Neuronal stem cell (in vitro differentiated cells): ENCODE results near the gene NAV1.
A peak's percentile ranks its signal among the peaks of the same experiment; 100 is the strongest.

Experiments used
- DNase-seq: peaks from one replicate; pipeline ENCODE4 v3.0.0-alpha.2; 2013; ENCODE audit warnings: low spot score
- H2AFZ ChIP-seq: one replicate; pipeline ENCODE4 v1.6.1; 2013; ENCODE audit warnings: mild to moderate bottlenecking, low read length, inconsistent platforms
- H2AK5ac ChIP-seq: 2 replicates; pipeline ENCODE4 v1.6.1; 2013; ENCODE audit warnings: low read depth, mild to moderate bottlenecking, inconsistent platforms, low read length, moderate library complexity, mixed read lengths
- H2BK120ac ChIP-seq: 2 replicates; pipeline ENCODE4 v1.6.1; 2013; ENCODE audit warnings: low read depth, mild to moderate bottlenecking, inconsistent platforms, low read length, moderate library complexity, mixed read lengths
- H2BK12ac ChIP-seq: one replicate; pipeline ENCODE4 v1.6.1; 2013; ENCODE audit warnings: low read length, inconsistent platforms
- H2BK15ac ChIP-seq: 2 replicates; pipeline ENCODE4 v1.6.1; 2013; ENCODE audit warnings: mild to moderate bottlenecking, low read length, inconsistent platforms, mixed read lengths
- H2BK5ac ChIP-seq: one replicate; pipeline ENCODE4 v1.6.1; 2013; ENCODE audit warnings: inconsistent platforms, mild to moderate bottlenecking, low read length, moderate library complexity
- H3K14ac ChIP-seq: one replicate; pipeline ENCODE4 v1.6.1; 2013; ENCODE audit warnings: low read length, inconsistent platforms
- H3K18ac ChIP-seq: 2 replicates; pipeline ENCODE4 v1.6.1; 2013; ENCODE audit warnings: low read length, inconsistent platforms
- H3K23ac ChIP-seq: 2 replicates; pipeline ENCODE4 v1.6.1; 2013; ENCODE audit warnings: low read depth, mild to moderate bottlenecking, mixed read lengths, low read length, inconsistent platforms; ENCODE audit not compliant: poor library complexity
- H3K27ac ChIP-seq: replicated peaks from 3 replicates; pipeline ENCODE4 v1.5.1; 2013; ENCODE audit warnings: low read length, inconsistent platforms
- H3K27me3 ChIP-seq, 3 experiments: 2 replicates each; pipeline ENCODE4 v1.6.1; 2013; ENCODE audit warnings: low read length in 3 of 3, mild to moderate bottlenecking in 2 of 3, inconsistent platforms in 1 of 3, low read depth in 1 of 3, mixed read lengths in 1 of 3, moderate library complexity in 1 of 3; ENCODE audit not compliant: control insufficient read depth in 3 of 3, insufficient read depth in 3 of 3
- H3K36me3 ChIP-seq, 2 donors: replicated peaks in 1 of 2; 2 replicates each; pipeline ENCODE4 v1.6.1; 2013; ENCODE audit warnings: low read length in 2 of 2; ENCODE audit not compliant: control insufficient read depth in 2 of 2, insufficient read depth in 2 of 2
- H3K4ac ChIP-seq: 2 replicates; pipeline ENCODE4 v1.6.1; 2013; ENCODE audit warnings: inconsistent platforms, mild to moderate bottlenecking, low read length, moderate library complexity
- H3K4me1 ChIP-seq, 2 donors: 1 replicate in 1 of 2; 2 replicates in 1 of 2; pipeline ENCODE4 v1.6.1; 2013; ENCODE audit warnings: low read length in 2 of 2, low read depth in 1 of 2; ENCODE audit not compliant: control insufficient read depth in 2 of 2, insufficient read depth in 1 of 2
- H3K4me2 ChIP-seq: one replicate; pipeline ENCODE4 v1.6.1; 2013; ENCODE audit warnings: mild to moderate bottlenecking, low read length, inconsistent platforms; ENCODE audit not compliant: insufficient read depth, poor library complexity, severe bottlenecking
- H3K4me3 ChIP-seq, 2 donors: 2 replicates each; pipeline ENCODE4 v1.5.1; 2013; ENCODE audit warnings: low read length in 2 of 2, mild to moderate bottlenecking in 2 of 2, inconsistent platforms in 1 of 2, moderate library complexity in 1 of 2
- H3K79me1 ChIP-seq: one replicate; pipeline ENCODE4 v1.6.1; 2013; ENCODE audit warnings: low read depth, mild to moderate bottlenecking, inconsistent platforms, low read length, moderate library complexity
- H3K9ac ChIP-seq: one replicate; pipeline ENCODE4 v1.6.1; 2013; ENCODE audit warnings: mild to moderate bottlenecking, low read depth, low read length, inconsistent platforms; ENCODE audit not compliant: poor library complexity
- H3K9me3 ChIP-seq, 2 donors: replicated peaks in 1 of 2; 2 replicates each; pipeline versions ENCODE3 to v1.6.1; 2013; ENCODE audit warnings: low read length in 2 of 2, mild to moderate bottlenecking in 2 of 2, inconsistent platforms in 1 of 2, low read depth in 1 of 2, mixed read lengths in 1 of 2, moderate library complexity in 1 of 2; ENCODE audit not compliant: control insufficient read depth in 2 of 2, insufficient read depth in 1 of 2
- H4K8ac ChIP-seq: one replicate; pipeline ENCODE4 v1.6.1; 2013; ENCODE audit warnings: low read depth, mild to moderate bottlenecking, inconsistent platforms, low read length, moderate library complexity
- H4K91ac ChIP-seq: one replicate; pipeline ENCODE4 v1.6.1; 2013; ENCODE audit warnings: low read length, low read depth, mild to moderate bottlenecking, inconsistent platforms; ENCODE audit not compliant: poor library complexity
- WGBS, 2 donors: extraction: QIAGEN DNeasy Blood & Tissue Kit; methylation state at CpG; one replicate each; pipeline ENCODE4 v1.1.7; 2013; ENCODE audit warnings: missing lambda C conversion rate in 2 of 2, mixed read lengths in 1 of 2; ENCODE audit not compliant: insufficient read length in 2 of 2, insufficient replicate concordance in 1 of 2; ENCODE audit errors: extremely low coverage in 2 of 2; 5-methylcytosine and 5-hydroxymethylcytosine counted together

Gene NAV1

GRCh38 chr1:201515062-201515750 lies 23.7 kb upstream of the NAV1 start:
- Histone ChIP-seq H4K8ac (no peak overlapping the region), H3K14ac (no peak overlapping the region), H3K27me3 (peaks cover 0 to 19% (median 0%) of the 10 kb centered on the region in 3 experiments), H3K79me1 (no peaks in the 10 kb centered on the region), H3K4me3 (no peak overlapping the region), H3K9ac (no peak overlapping the region), H2BK12ac (no peak overlapping the region), H3K9me3 (no peaks in the 10 kb centered on the region), H3K4me1 (peaks cover 3 to 13% of the 10 kb centered on the region in 2 donors), H2AK5ac (no peak overlapping the region), H3K23ac (no peak overlapping the region), H3K4me2 (no peak overlapping the region), H2BK15ac (no peak overlapping the region), H3K18ac (no peak overlapping the region), H2BK120ac (no peak overlapping the region), H2BK5ac (no peak overlapping the region), H3K36me3 (no peaks in the 10 kb centered on the region), H4K91ac (no peak overlapping the region), H3K27ac (no peak overlapping the region), H2AFZ (no peak overlapping the region), H3K4ac (no peak overlapping the region)
- no peak for DNase-seq
- no CpG with 5 or more reads among the region's 9 CpGs for WGBS, 2 donors

- Histone ChIP-seq H3K27ac (no peak overlapping the region), H2BK15ac (no peak overlapping the region), H2AFZ (no peak overlapping the region), H3K36me3 (no peaks in the 10 kb centered on the region), H3K4me3 (no peak overlapping the region), H4K8ac (no peak overlapping the region), H2BK5ac (no peak overlapping the region), H3K4me1 (peaks cover 3 to 13% of the 10 kb centered on the region in 2 donors), H3K9ac (no peak overlapping the region), H3K27me3 (peaks cover 0 to 19% (median 0%) of the 10 kb centered on the region in 3 experiments), H3K23ac (no peak overlapping the region), H3K14ac (no peak overlapping the region), H3K18ac (no peak overlapping the region), H2AK5ac (no peak overlapping the region), H3K79me1 (no peaks in the 10 kb centered on the region), H4K91ac (no peak overlapping the region), H3K9me3 (no peaks in the 10 kb centered on the region), H2BK12ac (no peak overlapping the region), H3K4ac (no peak overlapping the region), H2BK120ac (no peak overlapping the region), H3K4me2 (no peak overlapping the region)
- no CpG with 5 or more reads among the region's 1 CpG for WGBS, 2 donors
- no peak for DNase-seq
Measured at GRCh38 chr1:201515895-201516294, 23.0 kb upstream of the NAV1 start.

GRCh38 chr1:201516511-201517127 lies 22.3 kb upstream of the NAV1 start:
- H2BK15ac ChIP-seq: no peak overlapping the region
- H3K9me3 ChIP-seq: no peaks in the 10 kb centered on the region
- H3K9ac ChIP-seq: no peak overlapping the region
- H2BK12ac ChIP-seq: no peak overlapping the region
- WGBS, 2 donors: no CpG with 5 or more reads among the region's 2 CpGs
- no peak overlapping the region for H2AK5ac ChIP-seq
- DNase-seq: no peak
- no peak overlapping the region for H4K91ac ChIP-seq
- no peak overlapping the region for H2BK5ac ChIP-seq
- no peak overlapping the region for H3K14ac ChIP-seq
- H2BK120ac ChIP-seq: no peak overlapping the region
- H3K4me1 ChIP-seq: peaks cover 3 to 11% of the 10 kb centered on the region in 2 donors
- H4K8ac ChIP-seq: no peak overlapping the region
- H3K18ac ChIP-seq: no peak overlapping the region
- H3K4ac ChIP-seq: no peak overlapping the region
- H3K4me3 ChIP-seq: no peak overlapping the region
- H3K4me2 ChIP-seq: peak overlapping the region; percentile 3
- H2AFZ ChIP-seq: no peak overlapping the region
- H3K27me3 ChIP-seq: peaks cover 0 to 19% (median 0%) of the 10 kb centered on the region in 3 experiments
- H3K36me3 ChIP-seq: no peaks in the 10 kb centered on the region
- no peak overlapping the region for H3K23ac ChIP-seq
- no peaks in the 10 kb centered on the region for H3K79me1 ChIP-seq
- no peak overlapping the region for H3K27ac ChIP-seq

GRCh38 chr1:201517631-201518030 lies 21.3 kb upstream of the NAV1 start:
- no peak overlapping the region for H2BK15ac ChIP-seq
- no peak overlapping the region for H2AFZ ChIP-seq
- H2BK12ac ChIP-seq: no peak overlapping the region
- no peak overlapping the region for H4K91ac ChIP-seq
- no peak for DNase-seq
- no peak overlapping the region for H3K9ac ChIP-seq
- WGBS, 2 donors: no CpG with 5 or more reads among the region's 7 CpGs
- peaks cover 0 to 2% of the 10 kb centered on the region in 2 donors for H3K4me1 ChIP-seq
- H3K36me3 ChIP-seq: no peaks in the 10 kb centered on the region
- no peak overlapping the region for H3K4me3 ChIP-seq
- no peak overlapping the region for H3K23ac ChIP-seq
- no peaks in the 10 kb centered on the region for H3K79me1 ChIP-seq
- no peaks in the 10 kb centered on the region for H3K9me3 ChIP-seq
- no peak overlapping the region for H3K27ac ChIP-seq
- no peak overlapping the region for H3K4ac ChIP-seq
- H3K27me3 ChIP-seq: peaks cover 0 to 19% (median 0%) of the 10 kb centered on the region in 3 experiments
- no peak overlapping the region for H2BK5ac ChIP-seq
- no peak overlapping the region for H3K14ac ChIP-seq
- H2BK120ac ChIP-seq: no peak overlapping the region
- no peak overlapping the region for H3K18ac ChIP-seq
- no peak overlapping the region for H4K8ac ChIP-seq
- H3K4me2 ChIP-seq: no peak overlapping the region
- H2AK5ac ChIP-seq: no peak overlapping the region
